ENCODE data around the gene PEX11G. TPM values are rescaled to one million over a fixed set of nuclear protein-coding genes. Genes with fewer than 3 reads are reported as not detected.
A peak's percentile ranks its signal among the peaks of the same experiment; 100 is the strongest.

Gene PEX11G
- total RNA-seq (1 to 10 TPM in 3 of 4 donors, not detected in 1; 2.3 to 4.8 (median 3.6) TPM), polyA plus RNA-seq (10 to 100 TPM in 1 of 3 donors, 1 to 10 TPM in 2; 5.4 to 12.3 (median 6.6) TPM)

- DNase-seq: peak; percentile 95
- 0 to 1% methylated on average over 49 of the region's 49 CpGs for WGBS, 2 donors
- H3K4me3 ChIP-seq: peak within 1 kb of the TSS; percentile 42 to 72 (median 63)
- H3K27ac ChIP-seq: peak within 1 kb of the TSS; percentile 82 to 88 (median 85)
- H3K4me1 ChIP-seq: peaks cover 0 to 17% (median 10%) of the 10 kb centered on the region in 4 donors
- intact Hi-C loops (cut with DNase I): loop anchor here (2.0 to 5.0 kb wide), 3 partner anchors 26 to 48 kb away; partner anchors contain the start of genes MCOLN1 and PNPLA6
- peak; percentile 37 to 59 for TF ChIP-seq POLR2A (IDR thresholded peaks at IDR 0.05)
- TF ChIP-seq EP300 (IDR thresholded peaks at IDR 0.05): no peak
- TF ChIP-seq POLR2AphosphoS5 (IDR thresholded peaks at IDR 0.05): peak; percentile 87 to 90 (median 88)
- no peaks in the 10 kb centered on the region for H3K27me3 ChIP-seq
- no peaks in the 10 kb centered on the region for H3K9me3 ChIP-seq
- H3K36me3 ChIP-seq: no peaks in the 10 kb centered on the region
Measured at GRCh38 chr19:7488736-7489353, at the start of gene PEX11G. Gene PEX11G, minus strand, starts transcription at chr19:7489035. Its CDS starts 25 bp downstream, at chr19:7489010.

- TF ChIP-seq CTCF (IDR thresholded peaks at IDR 0.05) (no peak), POLR2A (IDR thresholded peaks at IDR 0.05) (no peak), EP300 (IDR thresholded peaks at IDR 0.05) (no peak), POLR2AphosphoS5 (IDR thresholded peaks at IDR 0.05) (no peak)
- H3K4me1 ChIP-seq: peaks cover 0 to 27% (median 16%) of the 10 kb centered on the region in 4 donors
- no peak for DNase-seq
- H3K36me3 ChIP-seq: peaks cover under 1 to 42% (median 26%) of the 10 kb centered on the region in 4 donors
- no peaks in the 10 kb centered on the region for H3K9me3 ChIP-seq
- no peaks in the 10 kb centered on the region for H3K27me3 ChIP-seq
- intact Hi-C loops (cut with DNase I): loop anchor here (1.0 to 10.0 kb wide), 4 partner anchors 15 to 801 kb away; partner anchors contain the start of genes GPR108, PEX11G and TRIP10
- peak overlapping the region; percentile 72 to 89 (median 84) for H3K4me3 ChIP-seq
- H3K27ac ChIP-seq: peak overlapping the region; percentile 87 to 97 (median 96)
- WGBS, 2 donors: 12 to 20% methylated on average over 30 of the region's 30 CpGs
Measured at GRCh38 chr19:7535998-7536695, 47.3 kb upstream of the PEX11G start.

- Histone ChIP-seq H3K4me1 (peaks cover 0 to 27% (median 16%) of the 10 kb centered on the region in 4 donors), H3K27me3 (no peaks in the 10 kb centered on the region), H3K36me3 (peaks cover 0 to 42% (median 18%) of the 10 kb centered on the region in 4 donors), H3K4me3 (peak within 1 kb of the TSS; percentile 72 to 89 (median 84)), H3K27ac (peak within 1 kb of the TSS; percentile 87 to 97 (median 96)), H3K9me3 (no peaks in the 10 kb centered on the region)
- peak; percentile 98 for DNase-seq
- intact Hi-C loops (cut with DNase I): loop anchor here (1.0 to 10.0 kb wide), 4 partner anchors 16 to 801 kb away; partner anchors contain the start of genes GPR108, PEX11G and TRIP10
- WGBS, 2 donors: 0% methylated on average over 76 of the region's 76 CpGs
- TF ChIP-seq CTCF (IDR thresholded peaks at IDR 0.05) (no peak), EP300 (IDR thresholded peaks at IDR 0.05) (no peak), POLR2AphosphoS5 (IDR thresholded peaks at IDR 0.05) (peak; percentile 86 to 95 (median 90)), POLR2A (IDR thresholded peaks at IDR 0.05) (peak; percentile 46 to 69)
Measured at GRCh38 chr19:7535047-7535997, 46.5 kb upstream of the PEX11G start, which contains the start of gene PNPLA6. Gene PNPLA6, plus strand, starts transcription at chr19:7535717. Its CDS starts 72 bp downstream, at chr19:7535789.

GRCh38 chr19:7534531-7535046 is 45.8 kb upstream of the PEX11G start:
- WGBS, 2 donors: 0 to 1% methylated on average over 27 of the region's 27 CpGs
- H3K9me3 ChIP-seq: no peaks in the 10 kb centered on the region
- H3K4me3 ChIP-seq: peak overlapping the region; percentile 72 to 89 (median 84)
- DNase-seq: peak; percentile 92
- TF ChIP-seq CTCF (IDR thresholded peaks at IDR 0.05): no peak
- TF ChIP-seq POLR2AphosphoS5 (IDR thresholded peaks at IDR 0.05): peak in 1 of 4 donors; percentile 31
- intact Hi-C loops (cut with DNase I): loop anchor here (1.0 to 10.0 kb wide), 4 partner anchors 17 to 800 kb away; partner anchors contain the start of genes GPR108, PEX11G and TRIP10
- peaks cover 0 to 42% (median 16%) of the 10 kb centered on the region in 4 donors for H3K36me3 ChIP-seq
- peak overlapping the region; percentile 87 to 97 (median 96) for H3K27ac ChIP-seq
- no peaks in the 10 kb centered on the region for H3K27me3 ChIP-seq
- peaks cover 0 to 27% (median 16%) of the 10 kb centered on the region in 4 donors for H3K4me1 ChIP-seq
